Ectodermal cell (in vitro differentiated cells): ENCODE results near the gene BRMS1L.
"Not testable (repeated sequence)": the region's sequence is repeated elsewhere in the genome, so short reads cannot be mapped to it uniquely, and the experiment has no call there.

Source experiments
- H3K27ac ChIP-seq: 2 replicates; pipeline ENCODE4 v1.7.0; 2013; ENCODE audit warnings: mild to moderate bottlenecking, low read depth, low read length; ENCODE audit not compliant: insufficient read depth, poor library complexity, severe bottlenecking
- H3K27me3 ChIP-seq: 2 replicates; pipeline ENCODE4 v1.7.0; 2013; ENCODE audit warnings: mild to moderate bottlenecking, low read length; ENCODE audit not compliant: insufficient read depth, control insufficient read depth, poor library complexity, severe bottlenecking
- H3K36me3 ChIP-seq: one replicate; pipeline ENCODE4 v1.7.0; 2013; ENCODE audit warnings: low read length; ENCODE audit not compliant: control insufficient read depth, insufficient read depth
- H3K4me1 ChIP-seq: one replicate; pipeline ENCODE4 v1.7.0; 2013; ENCODE audit warnings: low read length; ENCODE audit not compliant: control insufficient read depth, insufficient read depth
- H3K4me3 ChIP-seq: 2 replicates; pipeline ENCODE4 v1.7.0; 2013; ENCODE audit warnings: low read depth, low read length, control low read depth; ENCODE audit not compliant: insufficient read depth
- H3K9me3 ChIP-seq: 2 replicates; pipeline ENCODE4 v1.7.0; 2013; ENCODE audit warnings: mild to moderate bottlenecking, low read length, moderate library complexity; ENCODE audit not compliant: control insufficient read depth
- WGBS, 2 experiments: methylation state at CpG; one replicate each; pipeline ENCODE4 v1.1.7; 2013; ENCODE audit warnings: missing lambda C conversion rate in 2 of 2; 5-methylcytosine and 5-hydroxymethylcytosine counted together

BRMS1L gene

GRCh38 chr14:35807131-35807961, 18.8 kb upstream of the BRMS1L start:
- H3K36me3 ChIP-seq, result no peaks in the 10 kb centered on the region
- H3K4me3 ChIP-seq, result no peak overlapping the region
- H3K4me1 ChIP-seq, result peaks cover 4% of the 10 kb centered on the region
- H3K9me3 ChIP-seq, result no peaks in the 10 kb centered on the region
- H3K27me3 ChIP-seq, result no peaks in the 10 kb centered on the region
- H3K27ac ChIP-seq, result no peak overlapping the region
- 76 to 83% methylated on average over 6 to 8 of the region's 8 CpGs for WGBS, 2 experiments

- H3K4me1 ChIP-seq, result peaks cover 4% of the 10 kb centered on the region
- H3K27me3 ChIP-seq, result no peaks in the 10 kb centered on the region
- peak overlapping the region; percentile 79 for H3K27ac ChIP-seq
- WGBS, 2 experiments, result 2 to 5% methylated on average over 9 to 10 of the region's 11 CpGs
- H3K4me3 ChIP-seq, result peak overlapping the region; percentile 84
- no peaks in the 10 kb centered on the region for H3K9me3 ChIP-seq
- H3K36me3 ChIP-seq, result no peaks in the 10 kb centered on the region
These were observed 18.0 kb upstream of the BRMS1L start for GRCh38 chr14:35808076-35808637.

GRCh38 chr14:35808638-35809563, 17.2 kb upstream of the BRMS1L start, which contains the start of gene RALGAPA1:
Gene RALGAPA1, minus strand, starts transcription at chr14:35809295. Its CDS starts 460 bp downstream, at chr14:35808835.
- H3K4me3 ChIP-seq, result peak within 1 kb of the TSS; percentile 84
- not testable (repeated sequence) for H3K9me3 ChIP-seq, H3K36me3 ChIP-seq, H3K4me1 ChIP-seq, H3K27me3 ChIP-seq
- peak within 1 kb of the TSS; percentile 79 for H3K27ac ChIP-seq
- 0 to 1% methylated on average over 64 to 65 of the region's 66 CpGs for WGBS, 2 experiments

- H3K27ac ChIP-seq, result no peak overlapping the region
- 60% methylated on average over 2 of the region's 2 CpGs; no CpG with 5 or more reads in 1 of the 2 experiments for WGBS, 2 experiments
- no peaks in the 10 kb centered on the region for H3K36me3 ChIP-seq
- H3K27me3 ChIP-seq, result no peaks in the 10 kb centered on the region
- H3K4me1 ChIP-seq, result peaks cover 4% of the 10 kb centered on the region
- H3K9me3 ChIP-seq, result no peaks in the 10 kb centered on the region
- no peak overlapping the region for H3K4me3 ChIP-seq
These were observed 16.5 kb upstream of the BRMS1L start for GRCh38 chr14:35809597-35809996.

GRCh38 chr14:35810963-35811362, 15.2 kb upstream of the BRMS1L start:
- no peaks in the 10 kb centered on the region for H3K27me3 ChIP-seq
- no peaks in the 10 kb centered on the region for H3K9me3 ChIP-seq
- 96 to 100% methylated on average over 2 of the region's 4 CpGs for WGBS, 2 experiments
- H3K4me1 ChIP-seq, result peaks cover 4% of the 10 kb centered on the region
- H3K36me3 ChIP-seq, result no peaks in the 10 kb centered on the region
- no peak overlapping the region for H3K27ac ChIP-seq
- H3K4me3 ChIP-seq, result no peak overlapping the region

GRCh38 chr14:35814371-35815005, 11.7 kb upstream of the BRMS1L start:
- Histone ChIP-seq H3K27ac (no peak overlapping the region), H3K36me3 (no peaks in the 10 kb centered on the region), H3K4me1 (no peaks in the 10 kb centered on the region), H3K27me3 (no peaks in the 10 kb centered on the region), H3K9me3 (no peaks in the 10 kb centered on the region), H3K4me3 (no peak overlapping the region)
- 46 to 52% methylated on average over 2 to 3 of the region's 3 CpGs for WGBS, 2 experiments

- no peaks in the 10 kb centered on the region for H3K9me3 ChIP-seq
- H3K27ac ChIP-seq, result no peak overlapping the region
- H3K4me1 ChIP-seq, result no peaks in the 10 kb centered on the region
- no peaks in the 10 kb centered on the region for H3K27me3 ChIP-seq
- no peaks in the 10 kb centered on the region for H3K36me3 ChIP-seq
- WGBS, 2 experiments, result 85 to 87% methylated on average over 13 of the region's 13 CpGs
- no peak overlapping the region for H3K4me3 ChIP-seq
These were observed 7.6 kb upstream of the BRMS1L start for GRCh38 chr14:35818346-35819115.

DNA sequence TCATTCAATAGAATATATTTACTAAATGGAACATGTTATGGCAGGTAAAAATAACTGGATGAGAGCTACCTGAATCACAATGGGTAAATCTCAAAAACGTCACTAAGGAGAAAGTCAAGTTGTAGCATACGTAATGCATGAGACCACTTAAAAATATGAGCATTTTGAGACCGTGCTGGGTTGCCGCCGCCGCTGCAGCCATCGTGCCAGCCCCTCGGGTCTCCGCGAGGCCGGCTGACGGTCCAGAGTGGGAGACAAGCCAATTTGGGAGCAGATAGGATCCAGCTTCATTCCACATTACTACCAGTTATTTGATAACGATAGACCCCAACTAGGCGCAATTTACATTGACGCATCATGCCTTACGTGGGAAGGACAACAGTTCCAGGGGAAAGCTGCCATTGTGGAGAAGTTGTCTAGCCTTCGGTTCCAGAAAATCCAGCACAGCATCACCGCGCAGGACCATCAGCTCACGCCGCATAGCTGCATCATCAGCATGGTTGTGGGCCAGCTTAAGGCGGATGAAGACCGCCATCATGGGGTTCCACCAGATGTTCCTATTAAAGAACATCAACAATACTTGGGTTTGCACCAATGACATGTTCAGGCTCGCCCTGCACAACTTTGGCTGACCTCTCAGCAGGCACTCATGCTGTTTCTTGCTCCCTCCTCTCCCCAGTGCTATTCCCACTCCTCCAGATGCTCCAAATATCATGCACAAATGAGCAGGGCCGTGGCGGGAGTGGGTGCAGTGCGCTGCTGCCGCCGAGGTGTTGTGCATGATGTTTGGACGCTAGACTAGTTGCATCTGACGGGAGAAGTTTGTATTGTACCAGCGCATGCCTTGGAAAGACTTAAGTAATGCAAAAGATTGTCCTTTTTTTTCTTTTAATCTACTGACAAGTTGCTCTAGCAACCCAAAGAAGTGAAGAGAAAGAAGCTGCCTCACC, 6.3 kb upstream of the BRMS1L start:
- Histone ChIP-seq H3K27ac (no peak overlapping the region), H3K4me3 (no peak overlapping the region), H3K27me3 (no peaks in the 10 kb centered on the region), H3K9me3 (no peaks in the 10 kb centered on the region), H3K36me3 (no peaks in the 10 kb centered on the region), H3K4me1 (no peaks in the 10 kb centered on the region)
- 94% methylated on average over 32 of the region's 32 CpGs for WGBS, 2 experiments
